Esophagus squamous epithelium (tissue), 4 donors: Measurements from ENCODE around the gene MSRB1.

Experiments
- CTCF ChIP-seq, 6 experiments: fragments of 450-650 bp in 4 of 6; fragments of 200-600 bp in 2 of 6; sonication (generic) in 2 of 6; IDR thresholded peaks; one replicate each; pipeline ENCODE4 v1.5.1; 2016 to 2019; ENCODE audit warnings: antibody characterized with exemption in 6 of 6, mild to moderate bottlenecking in 4 of 6, moderate library complexity in 4 of 6
- POLR2A ChIP-seq, 4 donors: fragments of 450-650 bp; IDR thresholded peaks; one replicate each; pipeline ENCODE4 v1.6.1; 2017; ENCODE audit warnings: antibody characterized with exemption in 4 of 4, mild to moderate bottlenecking in 4 of 4, moderate library complexity in 3 of 4

GRCh38 chr16:1984347-1985225 lies 41.6 kb upstream of the MSRB1 start:
- TF ChIP-seq CTCF (IDR thresholded peaks at IDR 0.05) (no peak), POLR2A (IDR thresholded peaks at IDR 0.05) (no peak)
